NB4 (cell line): ENCODE results near the gene MEX3A.

ENCODE experiments used
- DNase-seq: peaks from one replicate; pipeline ENCODE4 v3.0.0; 2010; ENCODE audit warnings: low read depth
- H3K4me3 ChIP-seq: one replicate; pipeline ENCODE4 v1.5.1; 2011; ENCODE audit warnings: mild to moderate bottlenecking, low read depth, low read length, moderate library complexity
- MYC ChIP-seq: IDR thresholded peaks from 2 replicates; pipeline ENCODE4 v1.6.1; 2011; ENCODE audit warnings: low read depth, low read length
- POLR2A ChIP-seq: IDR thresholded peaks from 2 replicates; pipeline ENCODE4 v1.6.1; 2011; ENCODE audit warnings: mild to moderate bottlenecking; ENCODE audit not compliant: insufficient read length; ENCODE audit errors: extremely low read depth
- TF ChIP-seq, protein P1 (sequence below): IDR thresholded peaks from 2 replicates; pipeline ENCODE4 v1.6.1; 2011; ENCODE audit warnings: low read depth, low read length
- TF ChIP-seq, protein P2 (sequence below): IDR thresholded peaks from one replicate; pipeline ENCODE4 v1.5.1; 2012; ENCODE audit warnings: low read depth, low read length

The MEX3A gene, protein sequence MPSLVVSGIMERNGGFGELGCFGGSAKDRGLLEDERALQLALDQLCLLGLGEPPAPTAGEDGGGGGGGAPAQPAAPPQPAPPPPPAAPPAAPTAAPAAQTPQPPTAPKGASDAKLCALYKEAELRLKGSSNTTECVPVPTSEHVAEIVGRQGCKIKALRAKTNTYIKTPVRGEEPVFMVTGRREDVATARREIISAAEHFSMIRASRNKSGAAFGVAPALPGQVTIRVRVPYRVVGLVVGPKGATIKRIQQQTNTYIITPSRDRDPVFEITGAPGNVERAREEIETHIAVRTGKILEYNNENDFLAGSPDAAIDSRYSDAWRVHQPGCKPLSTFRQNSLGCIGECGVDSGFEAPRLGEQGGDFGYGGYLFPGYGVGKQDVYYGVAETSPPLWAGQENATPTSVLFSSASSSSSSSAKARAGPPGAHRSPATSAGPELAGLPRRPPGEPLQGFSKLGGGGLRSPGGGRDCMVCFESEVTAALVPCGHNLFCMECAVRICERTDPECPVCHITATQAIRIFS

DNA sequence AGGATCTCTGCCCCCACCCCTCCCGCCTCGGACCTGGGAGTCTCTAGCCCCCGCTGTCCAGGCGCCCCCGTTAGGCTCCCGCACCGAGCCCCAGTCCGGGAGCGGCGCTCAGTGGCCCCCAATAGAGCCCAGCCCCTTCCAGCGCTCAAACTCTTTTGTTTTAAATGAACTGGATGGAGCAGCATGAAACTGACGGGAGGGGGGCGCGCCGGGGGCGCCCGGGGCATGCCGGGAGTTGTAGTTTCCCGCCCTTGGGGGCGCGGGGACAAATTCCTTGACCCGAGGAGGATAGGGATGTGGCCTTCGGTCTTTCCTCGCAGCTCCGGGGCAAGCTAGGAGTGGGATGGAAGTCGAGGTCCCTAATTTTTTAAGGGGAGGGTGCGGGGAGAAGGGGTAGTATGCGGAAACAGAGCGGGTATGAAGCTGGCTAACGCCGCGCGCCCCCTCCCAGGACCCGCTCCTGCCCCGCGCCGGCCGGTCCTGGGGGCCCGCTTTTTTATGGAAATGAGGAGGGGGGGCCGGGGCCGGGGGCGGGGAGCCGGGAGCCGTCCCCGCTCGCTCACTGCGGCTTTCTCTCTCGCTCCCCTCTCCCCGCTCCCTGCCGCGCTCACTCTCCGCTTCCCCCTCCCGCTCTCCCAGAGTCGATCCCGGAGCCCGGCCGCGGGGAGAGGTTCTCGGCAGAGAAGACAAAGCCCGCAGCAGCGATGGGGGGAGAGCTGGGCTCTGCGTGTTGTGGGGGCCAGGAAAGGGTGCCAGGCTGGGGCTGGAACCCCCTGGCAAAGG lies at the start of gene MEX3A:
Gene MEX3A (minus strand): TSS at position 157 of the 783 bp plus-strand sequence. CDS start 467 bp downstream, outside the sequence.
- DNase-seq, result peak; percentile 73
- H3K4me3 ChIP-seq, result peak within 1 kb of the TSS; percentile 69
- TF ChIP-seq, protein P1, sequence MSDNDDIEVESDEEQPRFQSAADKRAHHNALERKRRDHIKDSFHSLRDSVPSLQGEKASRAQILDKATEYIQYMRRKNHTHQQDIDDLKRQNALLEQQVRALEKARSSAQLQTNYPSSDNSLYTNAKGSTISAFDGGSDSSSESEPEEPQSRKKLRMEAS, result peak; percentile 56; the same call in 1 of the 2 replicates
- no peak for TF ChIP-seq POLR2A
- TF ChIP-seq, protein P2, sequence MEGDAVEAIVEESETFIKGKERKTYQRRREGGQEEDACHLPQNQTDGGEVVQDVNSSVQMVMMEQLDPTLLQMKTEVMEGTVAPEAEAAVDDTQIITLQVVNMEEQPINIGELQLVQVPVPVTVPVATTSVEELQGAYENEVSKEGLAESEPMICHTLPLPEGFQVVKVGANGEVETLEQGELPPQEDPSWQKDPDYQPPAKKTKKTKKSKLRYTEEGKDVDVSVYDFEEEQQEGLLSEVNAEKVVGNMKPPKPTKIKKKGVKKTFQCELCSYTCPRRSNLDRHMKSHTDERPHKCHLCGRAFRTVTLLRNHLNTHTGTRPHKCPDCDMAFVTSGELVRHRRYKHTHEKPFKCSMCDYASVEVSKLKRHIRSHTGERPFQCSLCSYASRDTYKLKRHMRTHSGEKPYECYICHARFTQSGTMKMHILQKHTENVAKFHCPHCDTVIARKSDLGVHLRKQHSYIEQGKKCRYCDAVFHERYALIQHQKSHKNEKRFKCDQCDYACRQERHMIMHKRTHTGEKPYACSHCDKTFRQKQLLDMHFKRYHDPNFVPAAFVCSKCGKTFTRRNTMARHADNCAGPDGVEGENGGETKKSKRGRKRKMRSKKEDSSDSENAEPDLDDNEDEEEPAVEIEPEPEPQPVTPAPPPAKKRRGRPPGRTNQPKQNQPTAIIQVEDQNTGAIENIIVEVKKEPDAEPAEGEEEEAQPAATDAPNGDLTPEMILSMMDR, result peak; percentile 3
- peak; percentile 59; the same call in 1 of the 2 replicates for TF ChIP-seq MYC

DNA sequence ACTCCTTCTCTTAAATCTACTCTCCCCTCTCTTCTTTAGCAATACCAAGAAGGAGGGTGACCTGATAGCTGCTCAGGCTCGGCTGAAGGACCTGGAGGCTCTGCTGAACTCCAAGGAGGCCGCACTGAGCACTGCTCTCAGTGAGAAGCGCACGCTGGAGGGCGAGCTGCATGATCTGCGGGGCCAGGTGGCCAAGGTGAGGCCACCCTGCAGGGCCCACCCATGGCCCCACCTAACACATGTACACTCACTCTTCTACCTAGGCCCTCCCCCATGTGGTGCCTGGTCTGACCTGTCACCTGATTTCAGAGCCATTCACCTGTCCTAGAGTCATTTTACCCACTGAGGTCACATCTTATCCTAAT lies 48.3 kb upstream of the MEX3A start:
- DNase-seq, result no peak
- no peak overlapping the region for H3K4me3 ChIP-seq
- TF ChIP-seq MYC (no peak), POLR2A (no peak)
- TF ChIP-seq, protein P2, result no peak
- TF ChIP-seq, protein P1, result no peak

DNA sequence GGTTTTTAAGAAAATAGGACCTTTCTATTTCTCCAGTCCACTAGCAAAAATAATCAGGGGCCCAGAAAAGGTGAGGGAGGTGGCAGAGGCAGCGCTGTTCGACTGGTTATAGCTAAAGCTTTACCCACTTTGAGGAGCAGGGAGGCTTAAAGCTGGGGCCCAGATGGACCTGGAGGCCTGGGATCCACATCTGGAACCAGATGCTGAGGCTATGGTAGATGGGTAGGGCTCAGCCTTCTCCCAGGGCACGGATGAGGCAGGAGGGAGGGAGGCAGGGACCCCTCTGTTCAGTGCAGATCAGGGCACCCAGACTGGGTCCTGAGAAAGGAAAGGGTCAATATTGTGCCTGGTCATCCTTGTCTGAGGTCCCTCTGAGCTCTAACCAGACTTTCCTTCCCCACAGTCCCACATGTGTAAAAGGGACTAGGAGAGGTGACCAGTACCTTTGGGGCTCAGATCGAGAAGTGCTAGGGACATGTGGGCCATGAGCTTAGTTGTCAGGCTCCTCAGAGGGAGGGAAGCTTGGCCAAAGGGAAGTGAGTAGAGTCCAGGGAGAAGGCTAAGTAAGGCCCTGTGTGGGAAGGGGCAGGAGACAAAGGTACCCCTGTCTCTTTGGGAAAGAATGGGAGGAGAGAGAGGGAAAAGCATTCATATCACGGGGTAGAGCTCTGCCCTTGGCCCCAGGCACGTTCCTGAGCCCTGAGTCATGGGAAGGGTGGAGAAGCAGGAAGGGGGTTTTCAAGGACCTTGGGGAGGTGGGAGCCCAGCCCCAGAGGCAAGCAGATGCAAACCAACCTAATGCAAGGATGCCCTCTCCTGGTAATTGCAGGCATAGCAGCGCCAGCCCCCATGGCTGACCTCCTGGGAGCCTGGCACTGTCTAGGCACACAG lies 47.7 kb upstream of the MEX3A start:
- TF ChIP-seq, protein P1, result peak; percentile 57; the same call in 1 of the 2 replicates
- TF ChIP-seq, protein P2, result peak; percentile 81
- 0 out of 2 replicates have a peak, but pooled peaks have one; percentile 12 for TF ChIP-seq MYC
- TF ChIP-seq POLR2A, result no peak
- DNase-seq, result peak; percentile 81
- H3K4me3 ChIP-seq, result no peak overlapping the region

DNA sequence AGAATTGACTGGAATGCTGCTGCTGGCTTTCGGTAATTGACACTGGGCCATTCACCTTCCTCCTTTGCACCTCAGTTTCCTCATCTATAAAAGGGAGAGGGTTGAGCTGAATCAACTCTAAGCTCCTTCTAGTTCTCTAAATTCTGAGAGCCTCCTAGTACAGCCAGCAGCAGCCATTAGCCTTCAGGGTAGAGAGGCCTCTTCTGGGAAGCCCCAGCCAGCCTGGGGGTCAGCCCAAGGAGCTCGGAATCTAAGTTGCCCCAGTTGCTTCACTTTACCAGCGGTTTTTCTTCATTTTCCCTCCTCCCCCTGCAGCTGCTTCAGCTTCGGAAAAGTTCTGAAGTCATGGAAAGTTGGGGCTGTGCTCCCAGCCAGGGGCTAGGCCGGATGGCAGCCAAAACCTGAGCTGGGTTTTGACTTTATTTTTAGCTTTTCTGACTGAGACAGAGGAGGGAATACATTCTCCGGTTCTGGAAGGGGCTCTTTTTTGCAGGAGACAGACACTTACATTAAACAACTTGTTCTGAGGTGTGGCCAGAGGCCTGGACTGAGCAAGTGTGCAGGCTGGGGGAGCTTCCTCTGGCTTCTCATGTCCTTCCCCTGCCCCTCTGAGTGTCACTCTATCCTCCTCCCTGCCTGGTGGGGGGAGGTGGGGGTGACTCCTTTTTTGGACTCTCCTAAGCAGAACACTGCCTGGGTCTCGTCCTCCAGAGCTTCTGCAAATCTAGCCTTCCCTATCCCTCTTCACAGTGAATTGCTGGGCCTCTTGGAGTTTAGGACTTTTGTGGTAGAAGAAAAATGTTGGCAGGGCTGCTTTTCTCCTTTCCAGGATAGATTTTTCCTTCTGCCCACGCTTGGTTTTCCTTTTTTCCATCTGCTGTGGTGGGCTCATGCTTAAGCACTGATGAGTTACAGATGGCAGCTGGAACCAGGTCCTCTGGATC lies 46.7 kb upstream of the MEX3A start:
- peak overlapping the region; percentile 25 for H3K4me3 ChIP-seq
- TF ChIP-seq, protein P1, result no peak
- TF ChIP-seq, protein P2, result no peak
- TF ChIP-seq POLR2A (no peak), MYC (no peak; the same call in 1 of the 2 replicates)
- DNase-seq, result peak; percentile 76
